H1 (cell line): ENCODE results near the gene ZBED1. TPM values are rescaled to one million over a fixed set of nuclear protein-coding genes. Genes with fewer than 3 reads are reported as not detected.

Experiments
- CTCF ChIA-PET: fragments of 300-600 bp; sonication (Branson Sonifier 250); formaldehyde crosslinking; loops from one replicate; lab custom pipeline; 2021; ENCODE audit not compliant: partially characterized antibody; lab: Charles Lee
- POLR2A ChIA-PET: fragments of 300-600 bp; sonication (Branson Sonifier 250); formaldehyde crosslinking; loops from one replicate; lab custom pipeline; 2021; ENCODE audit warnings: inconsistent platforms; ENCODE audit not compliant: partially characterized antibody; lab: Charles Lee
- DNase-seq, 2 experiments: peaks; one replicate each; pipeline versions ENCODE4 v3.0.0 to v3.0.0-alpha.2; 2010 to 2022; ENCODE audit warnings: low spot score in 2 of 2, low read depth in 1 of 2, mixed read lengths in 1 of 2
- FAIRE-seq: peaks from 2 replicates; lab custom pipeline; 2011; peaks lifted over from hg19 to GRCh38; lab: Jason Lieb, UNC
- H2AFZ ChIP-seq: 2 replicates; pipeline ENCODE4 v1.8.1; 2012; ENCODE audit warnings: low read length, inconsistent platforms
- H2AK5ac ChIP-seq: 2 replicates; pipeline ENCODE4 v1.6.1; 2013; ENCODE audit warnings: low read depth, low read length
- H2BK120ac ChIP-seq: replicated peaks from 2 replicates; pipeline ENCODE3; 2013; ENCODE audit warnings: low read depth, low read length, inconsistent platforms
- H2BK12ac ChIP-seq: 2 replicates; pipeline ENCODE4 v1.6.1; 2013; ENCODE audit warnings: low read depth, low read length
- H2BK15ac ChIP-seq: 2 replicates; pipeline ENCODE4 v1.6.1; 2013; ENCODE audit warnings: low read length
- H2BK20ac ChIP-seq: 2 replicates; pipeline ENCODE4 v1.6.1; 2013; ENCODE audit warnings: low read length
- H2BK5ac ChIP-seq: 2 replicates; pipeline ENCODE4 v1.6.1; 2013; ENCODE audit warnings: low read depth, low read length
- H3K14ac ChIP-seq: 2 replicates; pipeline ENCODE4 v1.6.1; 2013; ENCODE audit warnings: inconsistent platforms; ENCODE audit not compliant: insufficient read length
- H3K18ac ChIP-seq: 2 replicates; pipeline ENCODE4 v1.6.1; 2013; ENCODE audit warnings: low read length; ENCODE audit errors: extremely low read depth
- H3K23ac ChIP-seq: 2 replicates; pipeline ENCODE4 v1.6.1; 2013; ENCODE audit warnings: inconsistent platforms; ENCODE audit not compliant: insufficient read length
- H3K23me2 ChIP-seq: 2 replicates; pipeline ENCODE4 v1.6.1; 2013; ENCODE audit warnings: low read depth, low read length
- H3K27ac ChIP-seq: 2 replicates; pipeline ENCODE4 v1.6.1; 2011; ENCODE audit warnings: low read depth, low read length, inconsistent platforms
- H3K27me3 ChIP-seq, 4 experiments: replicated peaks in 1 of 4; 1 replicate in 1 of 4; 2 replicates in 3 of 4; pipeline versions ENCODE4 v1.6.1 to v1.8.1; 2011 to 2013; ENCODE audit warnings: low read length in 3 of 4, mild to moderate bottlenecking in 3 of 4, inconsistent platforms in 2 of 4, mixed read lengths in 2 of 4, moderate library complexity in 1 of 4; ENCODE audit not compliant: control insufficient read depth in 3 of 4, insufficient read depth in 3 of 4; ENCODE audit errors: extremely low read depth in 1 of 4
- H3K36me3 ChIP-seq, 4 experiments: 2 replicates each; pipeline versions ENCODE4 v1.6.1 to v1.8.1; 2011 to 2013; ENCODE audit warnings: mild to moderate bottlenecking in 4 of 4, low read length in 3 of 4, moderate library complexity in 2 of 4, control low read depth in 1 of 4, inconsistent platforms in 1 of 4; ENCODE audit not compliant: insufficient read depth in 4 of 4, control insufficient read depth in 2 of 4
- H3K4ac ChIP-seq: replicated peaks from 2 replicates; pipeline ENCODE3; 2013; ENCODE audit warnings: low read length, low read depth, mixed read lengths, inconsistent platforms; ENCODE audit not compliant: insufficient read length
- H3K4me1 ChIP-seq, 4 experiments: replicated peaks in 1 of 4; 1 replicate in 1 of 4; 2 replicates in 3 of 4; pipeline versions ENCODE4 v1.6.1 to v1.8.1; 2011 to 2013; ENCODE audit warnings: low read length in 3 of 4, inconsistent platforms in 2 of 4, mixed read lengths in 1 of 4; ENCODE audit not compliant: insufficient read depth in 4 of 4, control insufficient read depth in 3 of 4
- H3K4me2 ChIP-seq, 2 experiments: 2 replicates each; pipeline versions ENCODE4 v1.6.1 to v1.8.1; 2011 to 2013; ENCODE audit warnings: low read depth in 2 of 2, low read length in 2 of 2, control low read depth in 1 of 2, inconsistent platforms in 1 of 2, mild to moderate bottlenecking in 1 of 2; ENCODE audit not compliant: insufficient read depth in 1 of 2
- H3K4me3 ChIP-seq, 4 experiments: fragments of 200-600, 300-600 bp in 1 of 4; sonication (generic), shearing (Covaris generic), sonication (Bioruptor Twin) in 1 of 4; 2 replicates each; pipeline versions ENCODE4 v1.5.1 to v1.8.1; 2011 to 2016; ENCODE audit warnings: low read length in 4 of 4, low read depth in 3 of 4, control low read depth in 2 of 4, inconsistent platforms in 2 of 4, mild to moderate bottlenecking in 2 of 4, mixed read lengths in 1 of 4, moderate library complexity in 1 of 4; ENCODE audit not compliant: insufficient read depth in 2 of 4; ENCODE audit errors: extremely low read depth in 1 of 4
- H3K56ac ChIP-seq: replicated peaks from 2 replicates; pipeline ENCODE3; 2013; ENCODE audit warnings: low read depth, mild to moderate bottlenecking, mixed read lengths, low read length, inconsistent platforms; ENCODE audit not compliant: insufficient read length
- H3K79me1 ChIP-seq: 2 replicates; pipeline ENCODE4 v1.6.1; 2013; ENCODE audit warnings: low read depth, low read length, control low read depth
- H3K79me2 ChIP-seq, 2 experiments: 2 replicates each; pipeline versions ENCODE4 v1.6.1 to v1.8.1; 2012 to 2013; ENCODE audit warnings: low read length in 2 of 2, mild to moderate bottlenecking in 2 of 2, inconsistent platforms in 1 of 2; ENCODE audit not compliant: insufficient read depth in 2 of 2, control insufficient read depth in 1 of 2
- H3K9ac ChIP-seq, 4 experiments: replicated peaks in 1 of 4; 1 replicate in 1 of 4; 2 replicates in 3 of 4; pipeline versions ENCODE4 v1.6.1 to v1.8.1; 2011 to 2013; ENCODE audit warnings: low read depth in 3 of 4, low read length in 3 of 4, control low read depth in 2 of 4, mild to moderate bottlenecking in 2 of 4, moderate library complexity in 2 of 4, inconsistent platforms in 1 of 4; ENCODE audit errors: extremely low read depth in 1 of 4
- H3K9me3 ChIP-seq, 2 experiments: 2 replicates each; pipeline versions ENCODE4 v1.6.1 to v1.8.1; 2012 to 2013; ENCODE audit warnings: mild to moderate bottlenecking in 2 of 2, moderate library complexity in 2 of 2, control low read depth in 1 of 2, inconsistent platforms in 1 of 2, low read depth in 1 of 2, low read length in 1 of 2, mixed read lengths in 1 of 2; ENCODE audit not compliant: insufficient read depth in 2 of 2
- H4K20me1 ChIP-seq, 2 experiments: replicated peaks in 1 of 2; 2 replicates each; pipeline versions ENCODE3 to v1.8.1; 2011 to 2013; ENCODE audit warnings: inconsistent platforms in 2 of 2, low read length in 2 of 2, mild to moderate bottlenecking in 1 of 2; ENCODE audit not compliant: insufficient read depth in 2 of 2, control insufficient read depth in 1 of 2
- H4K5ac ChIP-seq: 2 replicates; pipeline ENCODE4 v1.6.1; 2013; ENCODE audit warnings: low read length, low read depth, mixed read lengths, inconsistent platforms; ENCODE audit not compliant: insufficient read length
- H4K8ac ChIP-seq: 2 replicates; pipeline ENCODE4 v1.8.0; 2013; ENCODE audit warnings: mild to moderate bottlenecking, moderate library complexity, low read length, inconsistent platforms; ENCODE audit not compliant: insufficient read depth; ENCODE audit errors: extremely low read depth
- H4K91ac ChIP-seq: replicated peaks from 2 replicates; pipeline ENCODE3; 2013; ENCODE audit warnings: low read length, mixed read lengths, inconsistent platforms; ENCODE audit not compliant: insufficient read length
- EP300 ChIP-seq, 2 experiments: IDR thresholded peaks; 1 replicate in 1 of 2; 2 replicates in 1 of 2; pipeline ENCODE4 v1.6.1; 2011 to 2012; ENCODE audit warnings: low read depth in 2 of 2, low read length in 2 of 2, mild to moderate bottlenecking in 2 of 2, borderline replicate concordance in 1 of 2, inconsistent platforms in 1 of 2, moderate library complexity in 1 of 2
- HDAC2 ChIP-seq, 2 experiments: fragments of 300-600 bp in 1 of 2; sonication (generic) in 1 of 2; IDR thresholded peaks; 2 replicates each; pipeline ENCODE4 v1.6.1; 2011 to 2012; ENCODE audit warnings: low read depth in 2 of 2, low read length in 2 of 2, mild to moderate bottlenecking in 2 of 2, moderate library complexity in 2 of 2, borderline replicate concordance in 1 of 2, inconsistent platforms in 1 of 2
- JUN ChIP-seq: IDR thresholded peaks from 2 replicates; pipeline ENCODE4 v1.6.1; 2011; ENCODE audit warnings: low read depth, mild to moderate bottlenecking, improper control_type of control experiment, low read length
- JUND ChIP-seq: IDR thresholded peaks from 2 replicates; pipeline ENCODE4 v1.6.1; 2011; ENCODE audit warnings: mild to moderate bottlenecking, improper control_type of control experiment, low read length
- KDM1A ChIP-seq: fragments of 200-600, 300-600 bp; sonication (generic); IDR thresholded peaks from 2 replicates; pipeline ENCODE4 v1.7.1; 2016; ENCODE audit warnings: mild to moderate bottlenecking, low read length, borderline replicate concordance
- NRF1 ChIP-seq: IDR thresholded peaks from 2 replicates; pipeline ENCODE4 v1.6.1; 2011; ENCODE audit warnings: mild to moderate bottlenecking, low read depth, low read length, improper control_type of control experiment
- POLR2A ChIP-seq, 2 experiments: IDR thresholded peaks; 1 replicate in 1 of 2; 2 replicates in 1 of 2; pipeline ENCODE4 v1.6.1; 2011; ENCODE audit warnings: low read depth in 2 of 2, low read length in 2 of 2, mild to moderate bottlenecking in 2 of 2; ENCODE audit errors: control extremely low read depth in 1 of 2
- POU5F1 ChIP-seq: IDR thresholded peaks from 2 replicates; pipeline ENCODE4 v1.6.1; 2011; ENCODE audit warnings: low read depth, mild to moderate bottlenecking, low read length, moderate library complexity
- RAD21 ChIP-seq, 2 experiments: IDR thresholded peaks in 1 of 2; conservative IDR thresholded peaks in 1 of 2; 2 replicates each; pipeline ENCODE4 v1.6.1; 2011; ENCODE audit warnings: low read depth in 2 of 2, low read length in 2 of 2, improper control_type of control experiment in 1 of 2, inconsistent platforms in 1 of 2, mild to moderate bottlenecking in 1 of 2, moderate library complexity in 1 of 2
- RFX5 ChIP-seq: IDR thresholded peaks from 2 replicates; pipeline ENCODE4 v1.6.1; 2011; ENCODE audit warnings: low read depth, low read length, improper control_type of control experiment, borderline replicate concordance
- SIRT6 ChIP-seq: IDR thresholded peaks from one replicate; pipeline ENCODE4 v1.7.1; 2012; ENCODE audit warnings: low read length, inconsistent platforms
- TEAD4 ChIP-seq: IDR thresholded peaks from 2 replicates; pipeline ENCODE4 v1.6.1; 2012; ENCODE audit warnings: low read depth, low read length, inconsistent platforms, mixed read lengths
- WGBS, 2 experiments: shearing (Covaris generic) in 1 of 2; methylation state at CpG; one replicate each; pipeline versions ENCODE4 v1.1.6 to v1.1.7; 2013 to 2015; ENCODE audit warnings: low lambda C conversion rate in 2 of 2, mixed read lengths in 2 of 2, inconsistent platforms in 1 of 2, low coverage in 1 of 2, missing lambda C conversion rate in 1 of 2; ENCODE audit not compliant: insufficient replicate concordance in 2 of 2, insufficient coverage in 1 of 2, insufficient read length in 1 of 2; ENCODE audit errors: extremely low coverage in 1 of 2, missing lambda C conversion rate in 1 of 2; 5-methylcytosine and 5-hydroxymethylcytosine counted together
- polyA plus RNA-seq, 7 experiments: library from polyadenylated mRNA; depleted of rRNA in 3 of 7; stranded (reverse) in 5 of 7; unstranded in 2 of 7; fragments of >200 nt in 5 of 7; fragments of 200-250 nt in 2 of 7; gene quantifications; 1 replicate in 5 of 7; 2 replicates in 1 of 7; 4 replicates in 1 of 7; pipeline versions ENCODE4 v1.2.1 to v1.2.3, GENCODE V29; 2011 to 2013; ENCODE audit warnings: missing spikeins in 2 of 7, mixed read lengths in 2 of 7
- total RNA-seq: library from RNA; stranded (reverse); fragmentation: NEBNext Ultra II Directional; extraction: Animal tissue kit (Norgen Biotek cat#: 25700); gene quantifications from 2 replicates; pipeline ENCODE4 v1.2.1, GENCODE V29; 2021

ZBED1 gene
- total and polyA plus RNA-seq, 2 of the 8 experiments (the other 6 are each of a cell fraction or from before 2014, with no cell fraction given): 28.5 to 45.8 TPM

DNA sequence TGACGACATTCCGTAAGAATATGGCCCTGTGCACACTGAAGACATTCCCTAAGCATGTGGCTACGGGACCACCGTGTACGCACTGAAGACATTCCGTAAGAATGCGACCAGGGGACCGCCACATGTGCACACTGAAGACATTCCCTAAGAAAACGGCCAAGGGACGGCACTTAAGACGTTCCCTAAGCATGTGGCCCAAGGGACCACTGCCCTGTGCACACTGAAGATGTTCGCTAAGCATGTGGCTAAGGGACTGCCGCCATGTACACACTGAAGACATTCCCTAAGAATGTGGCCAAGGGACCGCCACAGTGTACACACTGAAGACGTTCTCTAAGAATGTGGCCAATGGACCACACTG is 21.4 kb downstream of the ZBED1 start:
- Histone ChIP-seq H3K79me1 (peaks cover 25% of the 10 kb centered on the region), H3K23me2 (no peaks in the 10 kb centered on the region), H3K14ac (no peak overlapping the region), H3K9ac (no peak overlapping the region), H4K5ac (no peak overlapping the region), H3K18ac (no peak overlapping the region), H3K4me2 (no peak overlapping the region), H3K27me3 (no peaks in the 10 kb centered on the region), H3K27ac (no peak overlapping the region), H2BK120ac (no peak overlapping the region), H2AK5ac (peak overlapping the region; percentile 79), H3K56ac (no peak overlapping the region), H4K91ac (no peak overlapping the region), H3K4ac (no peak overlapping the region), H3K23ac (no peak overlapping the region), H2BK15ac (0 out of 2 replicates have a peak overlapping the region, but pooled peaks have one; percentile 14), H2BK5ac (peak overlapping the region; percentile 57; the same call in 1 of the 2 replicates), H3K36me3 (peaks cover 0 to 3% (median 0%) of the 10 kb centered on the region in 4 experiments; a peak in 2 of 8 replicates), H4K8ac (no peak overlapping the region), H3K4me1 (peaks cover 0 to 3% (median 2%) of the 10 kb centered on the region in 4 experiments; a peak in 5 of 7 replicates), H2BK12ac (peak overlapping the region; percentile 51; the same call in 1 of the 2 replicates), H3K9me3 (no peaks in the 10 kb centered on the region; a peak in 1 of 4 replicates), H2BK20ac (no peak overlapping the region), H2AFZ (no peak overlapping the region), H3K4me3 (no peak overlapping the region), H3K79me2 (peaks cover 17 to 87% of the 10 kb centered on the region in 2 experiments), H4K20me1 (peaks cover 0 to 5% of the 10 kb centered on the region in 2 experiments)
- TF ChIP-seq SIRT6 (no peak), RFX5 (no peak), JUN (no peak), POLR2A (IDR thresholded peaks at IDR 0.05; ENCODE audit: control extremely low read depth in 1 of 2, low read depth in 2 of 2, low read length in 2 of 2) (no peak), HDAC2 (IDR thresholded peaks at IDR 0.05; ENCODE audit: borderline replicate concordance in 1 of 2, low read depth in 2 of 2, low read length in 2 of 2) (no peak), EP300 (IDR thresholded peaks at IDR 0.05; ENCODE audit: borderline replicate concordance in 1 of 2, low read depth in 2 of 2, low read length in 2 of 2) (no peak), TEAD4 (no peak), NRF1 (no peak), POU5F1 (no peak), JUND (no peak), KDM1A (no peak), RAD21 (IDR thresholded peaks at IDR 0.05 in 1 of 2, conservative IDR thresholded peaks at IDR 0.05 in 1 of 2; ENCODE audit: low read depth in 2 of 2, low read length in 2 of 2) (no peak)
- ChIA-PET CTCF (no interaction called here), POLR2A (no interaction called here)
- 94% methylated on average over 14 of the region's 15 CpGs; no CpG with 5 or more reads in 1 of the 2 experiments for WGBS, 2 experiments
- DNase-seq (no peak), FAIRE-seq (no peak)
